PC-9 (cell line): Measurements from ENCODE around the gene JAG2. TPM values are rescaled to one million over a fixed set of nuclear protein-coding genes. Genes with fewer than 3 reads are reported as not detected.

Experiments used
- BruUV-seq: library from RNA; stranded (reverse); fragments of 400-500 nt; replicated peaks from 2 replicates; lab custom pipeline; 2021; lab: Mats Ljungman, UMichigan
- CTCF ChIA-PET: fragments of 300-600 bp; sonication (Branson Sonifier 250); formaldehyde crosslinking; loops from one replicate; lab custom pipeline; 2022; ENCODE audit warnings: antibody characterized with exemption; lab: Charles Lee
- POLR2A ChIA-PET: fragments of 300-600 bp; sonication (Branson Sonifier 250); formaldehyde crosslinking; loops from one replicate; lab custom pipeline; 2022; ENCODE audit warnings: antibody characterized with exemption; ENCODE audit not compliant: unreplicated experiment; lab: Charles Lee
- DNase-seq, 2 experiments: peaks; one replicate each; pipeline versions ENCODE4 v3.0.0 to v3.0.0-alpha.2; 2015 to 2022; ENCODE audit warnings: mixed read lengths in 1 of 2
- H2AFZ ChIP-seq: fragments of 200-600 bp; sonication (generic); 2 replicates; pipeline ENCODE4 v1.8.1; 2017; ENCODE audit warnings: antibody characterized with exemption
- H3F3A ChIP-seq: fragments of 200-600 bp; sonication (generic); 2 replicates; pipeline ENCODE4 v1.8.1; 2017; ENCODE audit warnings: antibody characterized with exemption, mild to moderate bottlenecking, low read depth; ENCODE audit not compliant: insufficient read depth
- H3K27ac ChIP-seq: fragments of 200-600 bp; sonication (generic); 2 replicates; pipeline ENCODE4 v1.6.1; 2016; ENCODE audit warnings: mixed run types
- H3K27me3 ChIP-seq: fragments of 200-600 bp; sonication (generic); 2 replicates; pipeline ENCODE4 v1.6.1; 2016; ENCODE audit warnings: low read depth, mixed run types; ENCODE audit not compliant: insufficient read depth
- H3K36me3 ChIP-seq: fragments of 200-600 bp; sonication (generic); 2 replicates; pipeline ENCODE4 v1.6.1; 2016; ENCODE audit warnings: low read depth, mixed run types
- H3K4me1 ChIP-seq: fragments of 200-600 bp; sonication (generic); replicated peaks from 2 replicates; pipeline ENCODE4 v1.6.1; 2016; ENCODE audit warnings: mixed run types; ENCODE audit not compliant: insufficient read depth
- H3K4me2 ChIP-seq: fragments of 200-600 bp; sonication (generic); 2 replicates; pipeline ENCODE4 v1.6.1; 2017; ENCODE audit warnings: mixed run types
- H3K4me3 ChIP-seq: fragments of 200-600 bp; sonication (generic); 2 replicates; pipeline ENCODE4 v1.6.1; 2016; ENCODE audit warnings: mixed run types
- H3K79me2 ChIP-seq: fragments of 200-600 bp; sonication (generic); 2 replicates; pipeline ENCODE4 v1.6.1; 2017; ENCODE audit warnings: low read depth, mixed run types
- H3K9me2 ChIP-seq: fragments of 200-600 bp; sonication (generic); 2 replicates; pipeline ENCODE4 v1.8.1; 2017; ENCODE audit warnings: mild to moderate bottlenecking; ENCODE audit not compliant: insufficient read depth
- H3K9me3 ChIP-seq: fragments of 200-600 bp; sonication (generic); 2 replicates; pipeline ENCODE4 v1.8.1; 2016; ENCODE audit warnings: low read depth; ENCODE audit not compliant: insufficient read depth
- H4K20me1 ChIP-seq: fragments of 200-600 bp; sonication (generic); 2 replicates; pipeline ENCODE4 v1.8.1; 2017; ENCODE audit not compliant: insufficient read depth
- EZH2 ChIP-seq: fragments of 200-600 bp; sonication (generic); IDR thresholded peaks from 2 replicates; pipeline ENCODE4 v1.8.0; 2017; ENCODE audit warnings: antibody characterized with exemption, low read depth
- intact Hi-C: fragments of 100-400 bp; cut with micrococcal nuclease; formaldehyde crosslinking; loops from one replicate; pipeline ENCODE4 v1.10.0; 2022; ENCODE audit not compliant: unreplicated experiment
- total RNA-seq: library from RNA; stranded (reverse); gene quantifications from 2 replicates; pipeline ENCODE4 v1.2.3, GENCODE V29; 2021
- TF ChIP-seq, protein P1 (sequence below): fragments of 200-600 bp; sonication (generic); conservative IDR thresholded peaks from 2 replicates; pipeline ENCODE4 v1.6.1; 2017; ENCODE audit warnings: mixed run types, antibody characterized with exemption, mild to moderate bottlenecking, moderate library complexity

Gene JAG2
- total RNA-seq, 1 experiment from 2014 or later: 17.8 TPM

DNA sequence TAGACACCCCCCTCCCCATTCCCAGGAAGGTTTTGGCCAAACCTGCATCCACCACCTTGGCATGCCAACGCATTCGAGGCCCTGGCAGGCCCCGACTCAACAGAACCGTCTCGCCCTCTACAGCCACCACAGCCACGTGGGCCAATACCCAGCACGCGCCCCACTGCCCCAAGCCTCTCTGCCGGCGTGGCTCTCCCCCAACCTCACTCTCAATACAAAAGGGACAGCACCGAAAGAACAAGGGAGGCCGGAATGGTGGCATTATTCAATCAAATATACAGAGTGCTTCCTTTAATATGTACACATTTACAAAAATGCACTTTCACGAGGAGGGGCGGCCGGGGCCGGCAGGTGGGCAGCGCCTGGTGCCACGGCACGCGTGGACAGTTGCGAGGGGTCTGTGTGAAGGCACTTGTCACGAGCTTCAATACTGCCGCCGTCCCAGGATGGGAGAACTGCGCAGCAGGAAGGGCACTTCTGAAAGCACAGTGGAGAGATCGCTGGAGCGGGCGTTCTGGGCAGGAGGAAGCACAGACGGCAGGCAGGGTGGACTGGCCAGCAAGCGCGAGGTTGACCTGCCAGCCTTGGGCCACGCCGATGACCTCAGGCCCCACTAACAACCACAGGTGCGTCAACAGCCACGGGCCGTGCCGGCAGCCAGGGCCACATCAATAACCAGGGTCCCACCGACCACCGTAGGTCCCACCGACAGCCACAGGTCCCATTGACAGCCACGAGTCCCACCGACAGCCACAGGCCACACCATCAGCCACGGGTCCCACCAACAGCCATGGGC is 26.9 kb downstream of the JAG2 start:
- TF ChIP-seq EZH2: no peak
- TF ChIP-seq, protein P1, sequence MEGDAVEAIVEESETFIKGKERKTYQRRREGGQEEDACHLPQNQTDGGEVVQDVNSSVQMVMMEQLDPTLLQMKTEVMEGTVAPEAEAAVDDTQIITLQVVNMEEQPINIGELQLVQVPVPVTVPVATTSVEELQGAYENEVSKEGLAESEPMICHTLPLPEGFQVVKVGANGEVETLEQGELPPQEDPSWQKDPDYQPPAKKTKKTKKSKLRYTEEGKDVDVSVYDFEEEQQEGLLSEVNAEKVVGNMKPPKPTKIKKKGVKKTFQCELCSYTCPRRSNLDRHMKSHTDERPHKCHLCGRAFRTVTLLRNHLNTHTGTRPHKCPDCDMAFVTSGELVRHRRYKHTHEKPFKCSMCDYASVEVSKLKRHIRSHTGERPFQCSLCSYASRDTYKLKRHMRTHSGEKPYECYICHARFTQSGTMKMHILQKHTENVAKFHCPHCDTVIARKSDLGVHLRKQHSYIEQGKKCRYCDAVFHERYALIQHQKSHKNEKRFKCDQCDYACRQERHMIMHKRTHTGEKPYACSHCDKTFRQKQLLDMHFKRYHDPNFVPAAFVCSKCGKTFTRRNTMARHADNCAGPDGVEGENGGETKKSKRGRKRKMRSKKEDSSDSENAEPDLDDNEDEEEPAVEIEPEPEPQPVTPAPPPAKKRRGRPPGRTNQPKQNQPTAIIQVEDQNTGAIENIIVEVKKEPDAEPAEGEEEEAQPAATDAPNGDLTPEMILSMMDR: no peak
- no peak overlapping the region for H3K27ac ChIP-seq
- no peak overlapping the region for H3K4me3 ChIP-seq
- no peaks in the 10 kb centered on the region for H3K27me3 ChIP-seq
- no peaks in the 10 kb centered on the region for H4K20me1 ChIP-seq
- H3K36me3 ChIP-seq: no peaks in the 10 kb centered on the region; the same call in 1 of the 2 replicates
- BruUV-seq: no TSS peak
- DNase-seq: no peak
- ChIA-PET POLR2A (no interaction called here), CTCF (no interaction called here)
- no peaks in the 10 kb centered on the region for H3K79me2 ChIP-seq
- intact Hi-C loops: no loop called here
- peaks cover 4% of the 10 kb centered on the region; the same call in 1 of the 2 replicates for H3F3A ChIP-seq
- H3K9me3 ChIP-seq: no peaks in the 10 kb centered on the region; the same call in 1 of the 2 replicates
- H3K4me2 ChIP-seq: no peak overlapping the region
- no peak overlapping the region for H2AFZ ChIP-seq
- no peaks in the 10 kb centered on the region for H3K4me1 ChIP-seq
- no peaks in the 10 kb centered on the region for H3K9me2 ChIP-seq

DNA sequence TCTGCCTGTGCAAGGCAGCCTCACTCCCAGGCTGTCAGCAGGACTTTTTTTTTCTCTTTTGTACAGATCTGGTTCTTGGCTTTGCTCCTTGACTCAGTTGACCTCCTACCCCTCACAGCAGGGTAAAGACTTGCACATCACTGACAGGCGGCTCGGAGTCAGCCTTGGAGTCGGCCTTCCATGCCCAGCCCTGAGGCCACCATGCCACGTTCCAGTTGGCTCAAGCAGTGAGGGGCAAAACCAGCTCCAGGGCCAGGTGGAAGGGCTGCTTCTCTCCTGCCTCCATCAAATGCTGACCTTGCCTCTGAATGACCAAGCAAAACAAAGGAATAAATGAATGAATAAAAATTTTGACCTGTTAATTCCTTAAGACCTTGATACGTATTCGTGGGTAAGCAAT is 27.6 kb downstream of the JAG2 start:
- POLR2A ChIA-PET: no interaction called here
- Histone ChIP-seq H3K27me3 (no peaks in the 10 kb centered on the region), H3K27ac (no peak overlapping the region), H3K4me3 (no peak overlapping the region), H2AFZ (no peak overlapping the region), H3K79me2 (no peaks in the 10 kb centered on the region), H3K9me3 (no peaks in the 10 kb centered on the region; the same call in 1 of the 2 replicates), H4K20me1 (no peaks in the 10 kb centered on the region), H3K4me2 (no peak overlapping the region), H3K36me3 (no peaks in the 10 kb centered on the region; the same call in 1 of the 2 replicates), H3K9me2 (no peaks in the 10 kb centered on the region), H3F3A (peaks cover 4% of the 10 kb centered on the region; the same call in 1 of the 2 replicates), H3K4me1 (no peaks in the 10 kb centered on the region)
- no peak for DNase-seq
- no peak for TF ChIP-seq EZH2
- TF ChIP-seq, protein P1: no peak
- intact Hi-C loops: no loop called here
- BruUV-seq: no TSS peak
- CTCF ChIA-PET: no interaction called here

- TF ChIP-seq, protein P1: no peak
- TF ChIP-seq EZH2: no peak
- Histone ChIP-seq H3K9me3 (no peaks in the 10 kb centered on the region; the same call in 1 of the 2 replicates), H3K4me2 (no peak overlapping the region), H3K4me3 (no peak overlapping the region), H3K36me3 (no peaks in the 10 kb centered on the region; the same call in 1 of the 2 replicates), H2AFZ (no peak overlapping the region), H3F3A (peaks cover 4% of the 10 kb centered on the region; the same call in 1 of the 2 replicates), H3K4me1 (no peaks in the 10 kb centered on the region), H3K9me2 (no peaks in the 10 kb centered on the region), H4K20me1 (no peaks in the 10 kb centered on the region), H3K27ac (no peak overlapping the region), H3K27me3 (no peaks in the 10 kb centered on the region), H3K79me2 (no peaks in the 10 kb centered on the region)
- intact Hi-C loops: no loop called here
- CTCF ChIA-PET: no interaction called here
- BruUV-seq: no TSS peak
- POLR2A ChIA-PET: no interaction called here
- DNase-seq: no peak
Observed at GRCh38 chr14:105140581-105140980, 28.0 kb downstream of the JAG2 start.
